HG02938 (cell line): ENCODE data around the gene UBE2L6.
A peak's percentile ranks its signal among the peaks of the same experiment; 100 is the strongest.

Experiments used
- ATAC-seq: cut with Tn5 transposase; IDR thresholded peaks from one replicate; pipeline ENCODE4 v1.9.1; 2021; ENCODE audit warnings: mild to moderate bottlenecking, moderate library complexity; ENCODE audit not compliant: unreplicated experiment

UBE2L6 gene

GRCh38 chr11:57530596-57531507, 36.6 kb downstream of the UBE2L6 start, which contains the start of gene TIMM10:
Gene TIMM10 (minus strand): TSS chr11:57530754. CDS start chr11:57530189, 565 bp downstream.
- peak; percentile 97 for ATAC-seq

GRCh38 chr11:57530215-57530595, 37.3 kb downstream of the UBE2L6 start:
- ATAC-seq, result no peak

GRCh38 chr11:57529012-57529411, 38.5 kb downstream of the UBE2L6 start:
- ATAC-seq, result no peak

- ATAC-seq, result no peak
Observed at GRCh38 chr11:57527056-57527631, 40.3 kb downstream of the UBE2L6 start.

GRCh38 chr11:57523419-57523818, 44.1 kb downstream of the UBE2L6 start:
- no peak for ATAC-seq

- no peak for ATAC-seq
Observed at GRCh38 chr11:57521116-57521515, 46.4 kb downstream of the UBE2L6 start.

GRCh38 chr11:57516061-57516443, 51.4 kb downstream of the UBE2L6 start:
- no peak for ATAC-seq

- ATAC-seq, result peak; percentile 36
Observed at GRCh38 chr11:57515332-57516060, 52.0 kb downstream of the UBE2L6 start, which contains the start of gene SLC43A1. Gene SLC43A1 (minus strand): TSS chr11:57515702. CDS start chr11:57514111, 1,591 bp downstream.

GRCh38 chr11:57514538-57515331, 52.7 kb downstream of the UBE2L6 start:
- ATAC-seq, result peak; percentile 40

GRCh38 chr11:57513911-57514537, 53.4 kb downstream of the UBE2L6 start:
- peak; percentile 34 for ATAC-seq

- ATAC-seq, result no peak
Observed at GRCh38 chr11:57513452-57513795, 54.0 kb downstream of the UBE2L6 start.

GRCh38 chr11:57512646-57513451, 54.6 kb downstream of the UBE2L6 start:
- ATAC-seq, result no peak

- ATAC-seq, result no peak
Observed at GRCh38 chr11:57511741-57512430, 55.6 kb downstream of the UBE2L6 start.

- no peak for ATAC-seq
Observed at GRCh38 chr11:57508341-57509170, 58.9 kb downstream of the UBE2L6 start.

- no peak for ATAC-seq
Observed at GRCh38 chr11:57506522-57506921, 61.0 kb downstream of the UBE2L6 start.

GRCh38 chr11:57504511-57504910, 63.0 kb downstream of the UBE2L6 start:
- ATAC-seq, result no peak

- no peak for ATAC-seq
Observed at GRCh38 chr11:57502870-57503269, 64.6 kb downstream of the UBE2L6 start.

GRCh38 chr11:57502376-57502775, 65.1 kb downstream of the UBE2L6 start:
- no peak for ATAC-seq
